HG03025 (cell line): ENCODE data around the gene CACNA1C.

Experiments
- ATAC-seq: cut with Tn5 transposase; IDR thresholded peaks from one replicate; pipeline ENCODE4 v1.9.1; 2021; ENCODE audit warnings: mild to moderate bottlenecking, moderate library complexity; ENCODE audit not compliant: unreplicated experiment, low FRiP score

Gene CACNA1C

DNA sequence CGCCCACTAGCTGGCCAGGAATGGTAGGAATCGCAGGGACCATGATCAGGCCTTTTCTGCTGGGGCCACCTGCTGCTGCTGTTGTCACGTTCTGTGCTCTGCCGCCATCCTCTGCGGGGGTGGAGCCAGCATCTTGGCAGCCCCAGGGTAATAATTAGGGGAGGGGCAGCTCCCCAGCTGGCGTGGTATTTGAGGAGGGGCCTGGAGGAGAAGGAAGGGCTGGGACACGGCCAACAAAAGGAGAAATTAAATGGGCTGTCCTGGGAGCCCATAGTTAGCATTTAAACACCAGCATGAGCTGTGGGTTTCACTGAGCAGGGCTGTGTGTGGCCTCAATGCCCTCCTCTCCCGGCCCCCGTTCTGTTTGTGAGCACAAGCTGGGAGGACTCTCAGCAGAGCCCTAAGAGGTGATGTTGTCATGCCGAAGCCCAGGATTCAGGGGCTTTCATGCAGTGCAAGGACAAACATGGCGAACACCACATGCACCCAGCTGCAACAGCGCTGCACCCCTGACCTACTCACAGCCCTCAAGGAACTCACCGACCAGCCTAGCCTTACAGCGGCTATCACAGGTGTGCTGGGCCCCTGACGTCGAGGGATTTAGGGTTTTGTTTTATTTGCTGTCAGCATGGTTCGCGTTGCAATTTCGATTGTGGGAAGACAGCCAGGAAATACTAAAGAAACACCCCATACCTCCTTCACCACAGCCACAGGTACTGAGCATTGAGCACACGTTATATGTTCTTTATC, 324.3 kb downstream of the CACNA1C start:
- ATAC-seq = no peak

DNA sequence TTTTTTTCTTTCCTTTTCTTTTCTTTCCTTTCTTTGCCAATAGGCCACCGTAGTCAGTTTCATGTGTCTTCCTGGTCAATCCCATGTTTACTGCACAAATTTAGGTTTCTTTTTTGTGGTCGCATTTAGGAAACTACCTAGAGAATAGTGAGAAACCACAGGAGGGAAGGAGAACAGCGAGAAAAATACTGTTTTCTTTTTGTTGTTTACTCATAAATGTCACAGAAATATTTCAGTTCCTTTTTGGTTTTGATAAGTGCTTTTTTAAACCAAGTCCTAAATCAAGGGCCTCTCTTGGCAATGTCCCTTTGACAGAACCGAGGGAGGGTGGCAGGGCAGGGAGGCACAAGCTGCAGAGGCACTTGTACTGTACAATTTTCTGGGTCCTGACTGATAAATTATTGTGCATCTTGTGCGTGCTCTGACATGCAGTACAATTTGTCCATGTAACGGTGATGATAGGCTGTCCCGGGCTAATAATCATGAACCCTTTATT, 326.1 kb downstream of the CACNA1C start:
- no peak for ATAC-seq

DNA sequence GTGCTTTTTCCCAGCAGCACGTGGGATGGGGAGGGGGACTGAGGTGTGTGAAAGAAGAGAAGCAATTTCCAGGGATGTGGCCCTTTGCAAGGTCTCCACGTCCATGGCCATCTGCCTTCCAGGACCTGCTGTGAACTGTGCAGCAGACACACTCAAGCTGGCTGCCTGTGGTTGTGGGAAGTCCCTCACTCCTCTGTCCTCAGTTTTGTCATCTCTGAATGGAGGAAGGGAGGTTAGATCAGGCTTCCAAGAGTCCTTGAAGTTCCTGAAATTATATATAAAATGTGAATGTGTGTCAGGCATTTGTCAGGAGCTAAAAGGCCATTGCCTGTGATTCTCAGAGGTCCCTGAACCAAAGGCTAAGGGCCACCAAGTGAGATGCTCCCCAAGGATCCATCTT, 328.2 kb downstream of the CACNA1C start:
- ATAC-seq = no peak

DNA sequence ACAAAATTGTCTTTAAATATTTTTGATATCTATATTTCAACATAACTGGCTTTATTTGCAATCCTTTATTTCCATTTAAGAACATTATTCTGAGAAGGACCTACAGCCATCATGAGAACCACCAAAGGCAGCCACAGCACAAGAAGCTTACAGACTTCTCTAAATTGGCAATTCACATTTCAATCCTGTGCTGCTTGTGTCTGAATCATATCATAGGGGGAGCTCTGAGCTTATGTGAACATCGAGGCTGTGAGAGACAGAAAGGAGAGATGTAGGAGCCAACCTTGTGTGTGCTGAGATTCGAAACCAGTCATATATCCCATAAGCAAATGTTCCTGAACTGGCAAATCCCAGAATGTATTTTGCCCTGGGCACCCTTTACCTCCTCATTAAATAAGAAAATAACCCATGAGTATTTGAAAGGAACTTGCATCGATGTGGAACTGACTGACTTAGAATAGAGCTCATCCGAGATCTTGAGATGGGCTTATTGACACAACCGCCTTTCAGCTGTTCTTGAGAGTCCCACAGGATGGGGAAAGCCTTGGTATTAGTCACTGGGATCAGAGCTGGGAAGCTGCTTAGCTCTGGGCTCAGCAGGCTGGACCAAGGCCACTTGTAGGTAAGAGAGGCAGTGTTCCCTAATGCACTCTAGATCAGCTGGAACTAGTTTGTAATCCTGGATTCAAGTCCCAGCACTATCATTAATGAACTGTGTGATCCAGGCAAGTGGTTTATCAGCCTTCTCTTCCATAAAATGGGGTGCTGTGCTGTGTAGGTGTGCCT, 329.8 kb downstream of the CACNA1C start:
- no peak for ATAC-seq

DNA sequence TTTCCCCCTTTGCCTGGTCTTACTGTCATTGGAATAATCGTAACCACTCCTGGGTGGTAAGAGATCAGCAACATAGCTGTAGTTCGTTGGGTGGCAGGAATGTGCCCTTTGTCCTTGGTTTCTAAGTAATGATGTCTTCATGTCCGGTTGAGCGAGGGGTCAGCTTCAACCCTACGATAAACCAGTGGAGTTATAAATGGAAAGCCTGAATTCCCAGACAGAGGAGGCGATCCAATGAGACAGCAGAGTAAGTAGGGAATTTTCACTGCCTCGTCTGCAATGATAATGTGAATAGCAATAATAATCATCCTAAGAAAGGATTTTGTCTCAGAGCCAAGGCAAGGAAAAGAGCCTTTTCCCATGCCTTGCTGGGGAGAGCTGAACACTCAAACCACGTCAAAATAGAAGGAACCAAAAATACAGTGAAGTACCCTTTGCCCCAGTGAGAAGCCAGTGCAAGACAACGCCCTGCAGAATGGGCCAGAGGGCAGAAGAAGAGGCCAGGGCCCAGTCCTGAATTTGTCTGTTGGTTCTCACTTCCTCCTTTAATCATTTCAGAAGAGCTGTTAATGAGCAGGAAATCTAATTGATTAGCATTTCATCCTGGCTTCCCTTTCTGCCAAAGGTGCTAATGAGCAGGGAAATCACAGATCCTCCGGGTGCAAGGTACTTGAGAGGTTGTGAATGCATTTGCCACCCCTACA, 330.7 kb downstream of the CACNA1C start:
- ATAC-seq = no peak

DNA sequence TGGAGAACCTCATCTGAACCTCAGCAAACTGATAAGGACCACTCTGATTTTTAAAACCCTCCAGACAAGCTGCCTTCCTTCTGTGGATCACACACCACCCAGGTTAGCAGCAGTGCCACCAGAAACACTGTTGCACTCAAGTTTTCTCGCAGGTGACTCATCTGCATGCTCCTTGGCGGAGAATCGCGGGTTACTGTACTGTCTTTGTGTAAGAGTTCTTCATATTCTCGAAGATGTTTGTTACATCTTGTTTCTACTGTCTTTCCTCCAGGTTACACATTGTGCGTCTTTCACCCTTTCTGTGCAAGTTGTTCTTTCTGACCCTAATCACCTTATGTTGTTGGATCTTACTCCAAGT, 331.2 kb downstream of the CACNA1C start:
- no peak for ATAC-seq

DNA sequence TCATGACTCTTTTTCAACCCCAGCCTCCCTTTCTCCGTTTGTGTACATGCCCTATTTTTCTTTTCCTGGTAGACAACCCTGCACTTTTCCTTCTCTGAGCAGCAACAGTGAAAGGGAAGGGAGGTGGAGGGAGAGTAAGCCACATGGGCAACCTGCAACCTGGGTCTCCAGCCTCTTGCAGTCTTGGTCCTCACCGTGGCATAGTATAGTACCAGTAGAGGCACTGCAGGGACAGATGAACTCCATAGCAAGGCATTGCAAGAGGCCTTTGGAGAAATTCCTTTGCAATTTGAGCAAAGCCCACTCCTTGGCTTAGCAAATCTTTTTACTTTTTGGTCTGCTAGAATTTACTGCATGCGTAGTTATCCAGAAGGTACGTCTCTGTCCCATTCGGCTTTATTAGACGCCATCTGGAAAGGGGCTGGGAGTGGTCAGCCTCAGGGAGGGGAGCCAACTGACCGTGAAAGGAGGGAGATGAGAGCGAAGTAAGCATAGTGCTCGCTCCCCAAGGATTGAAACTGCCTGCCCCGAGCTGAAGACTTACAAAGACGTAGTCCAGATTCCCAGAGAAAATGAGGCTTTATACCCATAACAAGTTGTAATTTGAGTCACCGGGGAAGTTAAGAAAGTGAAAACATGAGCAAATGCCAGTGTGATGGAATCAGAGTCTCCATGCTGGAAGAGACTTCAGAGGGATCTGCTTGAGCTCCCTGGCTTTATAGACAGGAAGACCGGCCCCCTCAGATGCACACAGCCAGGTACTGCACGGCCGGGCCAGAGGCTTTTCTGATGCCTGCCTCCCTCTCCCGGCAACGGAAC, 332.0 kb downstream of the CACNA1C start:
- ATAC-seq = no peak

DNA sequence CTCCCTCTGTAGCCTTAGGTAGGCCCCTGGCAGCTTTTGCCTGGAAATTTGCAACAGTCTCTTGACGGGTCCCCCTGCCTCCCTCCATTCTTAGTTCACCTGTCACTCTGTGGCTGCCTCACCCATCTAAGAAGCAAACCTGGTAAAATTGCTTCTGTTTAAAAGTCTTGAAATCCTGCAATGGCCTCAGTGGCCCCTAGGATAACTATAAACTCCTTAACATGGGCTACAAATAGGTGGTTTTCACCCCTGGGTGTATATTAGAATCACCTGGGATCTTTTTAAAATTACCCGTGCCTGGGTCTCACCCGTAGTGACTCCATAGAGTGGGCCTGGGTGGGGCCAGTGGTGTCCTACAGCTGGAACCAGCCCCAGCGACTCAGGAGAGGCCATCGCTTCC, 332.7 kb downstream of the CACNA1C start:
- no peak for ATAC-seq

DNA sequence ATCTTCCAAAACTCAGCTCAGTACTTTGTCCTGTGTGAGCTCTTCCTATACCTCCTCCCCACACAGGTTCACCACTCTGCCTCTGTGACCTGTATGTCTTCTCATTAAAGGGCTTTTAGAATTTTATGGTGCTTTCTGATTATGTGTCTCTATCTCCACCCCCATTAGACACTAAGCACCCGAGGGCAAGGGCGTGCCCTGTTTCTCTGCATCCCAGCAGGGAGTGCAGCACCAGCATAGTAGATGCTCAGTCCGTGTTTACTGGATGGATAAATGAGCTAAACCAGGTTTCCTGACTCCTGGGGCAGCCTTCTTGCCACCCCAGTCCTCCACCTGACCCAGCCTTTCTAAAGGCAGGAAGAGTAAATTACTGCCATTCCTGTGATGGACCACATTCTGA, 333.8 kb downstream of the CACNA1C start:
- ATAC-seq = no peak

DNA sequence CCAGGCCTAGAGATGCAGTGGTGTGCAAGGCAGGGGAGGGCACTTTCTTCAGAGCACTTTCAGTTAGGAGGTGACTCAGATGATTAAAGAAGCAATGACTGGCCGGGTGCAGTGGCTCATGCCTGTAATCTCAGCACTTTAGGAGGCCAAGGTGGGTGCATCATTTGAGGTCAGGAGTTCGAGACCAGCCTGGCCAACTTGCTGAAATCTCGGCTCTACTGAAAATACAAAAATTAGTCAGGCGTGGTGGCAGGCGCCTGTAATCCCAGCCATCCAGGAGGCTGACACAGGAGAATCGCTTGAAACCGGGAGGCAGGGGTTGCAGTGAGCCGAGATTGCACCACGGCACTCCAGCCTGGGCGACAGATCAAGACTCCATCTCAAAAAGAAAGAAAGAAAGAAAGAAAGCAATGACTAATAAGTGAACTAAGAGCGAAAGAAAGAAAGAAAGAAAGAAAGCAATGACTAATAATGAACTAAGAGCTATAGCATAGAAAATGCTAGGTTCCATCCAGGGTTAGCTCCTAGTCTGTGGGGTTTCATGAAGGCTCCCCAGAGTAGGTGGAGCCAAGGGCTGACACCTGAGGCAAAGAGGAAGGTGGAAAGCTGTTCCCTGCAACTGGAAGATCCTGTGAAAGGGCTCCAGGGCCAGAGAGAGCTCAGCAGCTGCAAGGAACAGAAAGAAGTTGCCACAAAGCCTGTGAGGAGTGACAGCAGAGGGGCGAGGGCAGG, 334.5 kb downstream of the CACNA1C start:
- no peak for ATAC-seq

DNA sequence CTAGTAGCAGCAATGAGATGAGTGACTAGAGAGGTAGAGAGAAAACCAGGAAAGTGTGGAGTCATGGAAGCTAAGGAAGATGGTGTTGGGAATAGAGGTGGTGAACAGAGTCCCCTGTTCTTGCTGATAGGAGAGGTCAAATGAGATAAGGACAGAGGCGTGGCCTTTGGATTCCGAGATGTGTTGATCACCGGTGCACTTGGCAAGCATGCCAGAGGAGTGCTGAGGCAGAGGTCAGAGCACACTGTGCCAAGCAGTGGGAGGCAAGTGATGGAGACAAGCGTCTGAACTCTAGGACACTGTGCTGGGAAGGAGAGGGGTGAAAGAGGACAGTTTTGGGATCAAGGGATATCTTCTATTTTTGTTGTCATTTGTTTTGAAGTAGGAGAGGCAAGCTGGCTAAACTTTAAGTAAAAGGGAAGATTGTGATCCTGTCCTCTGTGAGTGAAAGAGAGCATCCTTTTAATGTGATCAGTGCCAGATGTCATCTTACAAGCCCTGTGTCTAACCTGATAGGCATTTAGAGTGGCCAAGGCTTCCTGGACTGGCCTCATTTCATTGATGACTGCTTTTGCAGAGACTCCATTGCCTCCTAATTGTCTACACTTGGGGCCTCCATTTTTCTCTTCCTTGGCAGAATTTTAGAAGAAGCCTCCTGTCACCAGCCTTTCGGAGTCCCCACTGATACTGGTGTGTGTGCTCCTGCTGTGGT, 336.4 kb downstream of the CACNA1C start:
- no peak for ATAC-seq

DNA sequence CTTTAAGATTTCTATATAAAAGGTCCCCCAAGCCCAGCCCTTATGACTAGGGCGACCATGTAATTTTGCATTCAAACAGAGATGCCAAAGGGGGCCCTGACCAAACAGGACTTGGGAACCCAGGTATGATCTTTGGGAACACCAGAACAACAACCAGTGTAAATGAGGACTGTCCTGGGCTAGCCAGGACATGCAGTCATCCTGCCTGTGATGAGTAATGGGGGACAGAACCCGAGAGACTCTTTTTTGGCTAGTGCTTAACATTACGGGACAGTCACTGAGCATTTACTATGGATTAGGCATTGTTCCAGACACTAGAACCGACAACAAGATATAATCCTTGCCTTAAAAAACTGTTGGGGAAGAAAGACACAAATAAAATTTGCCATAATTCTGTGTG, 337.3 kb downstream of the CACNA1C start:
- ATAC-seq = no peak

DNA sequence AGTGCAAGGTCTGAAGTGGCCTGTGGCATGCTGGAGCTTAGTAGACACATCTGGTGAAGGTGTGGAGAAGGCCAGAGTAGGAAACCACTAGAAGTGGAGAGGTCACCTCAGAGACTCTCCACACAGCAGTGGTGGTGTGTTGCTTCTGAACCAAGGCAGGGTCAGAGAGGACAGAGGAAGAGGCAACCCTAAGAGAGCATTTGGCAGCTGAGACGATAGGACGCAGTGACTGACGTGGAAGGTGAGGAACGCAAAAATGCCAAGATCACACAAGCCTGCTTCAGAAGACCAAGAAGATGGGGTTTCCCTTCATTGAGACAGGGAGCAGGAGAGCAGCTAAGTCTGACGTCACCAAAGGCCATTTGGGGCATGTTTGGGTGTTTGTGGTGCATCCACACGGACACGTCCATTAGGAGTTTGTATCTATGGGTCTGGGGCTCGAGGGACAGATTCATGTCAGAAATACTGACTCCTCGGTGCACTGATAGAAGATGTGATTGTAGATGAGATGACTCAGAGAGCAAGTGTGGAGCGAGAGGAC, 338.1 kb downstream of the CACNA1C start:
- no peak for ATAC-seq

DNA sequence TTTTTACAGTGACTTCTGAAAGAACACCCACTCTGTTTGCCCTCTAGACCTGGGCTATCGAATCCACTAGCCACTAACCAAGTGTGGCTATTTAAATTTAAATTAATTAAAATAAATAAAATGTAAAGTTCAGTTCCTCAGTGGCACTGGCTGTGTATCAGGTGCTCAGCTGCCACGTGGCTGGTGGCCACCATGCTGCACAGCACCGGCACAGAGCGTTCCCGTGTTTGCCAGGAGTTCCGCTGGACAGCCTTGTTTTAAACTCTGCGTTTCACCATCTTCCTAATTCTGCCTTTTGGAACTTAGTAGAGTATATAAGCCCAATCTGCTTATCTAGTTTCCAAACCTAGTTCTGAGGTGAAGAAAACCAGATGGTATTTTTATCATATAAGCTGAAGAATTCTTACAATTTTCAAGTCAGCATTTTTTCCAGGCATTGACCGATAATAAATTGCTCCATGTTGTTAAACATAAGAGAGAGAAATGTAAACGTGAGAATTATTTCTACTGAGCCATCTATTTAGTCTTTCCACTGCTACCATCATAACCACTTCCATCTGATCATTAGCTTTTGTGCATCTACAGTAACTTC, 339.0 kb downstream of the CACNA1C start:
- ATAC-seq = no peak

DNA sequence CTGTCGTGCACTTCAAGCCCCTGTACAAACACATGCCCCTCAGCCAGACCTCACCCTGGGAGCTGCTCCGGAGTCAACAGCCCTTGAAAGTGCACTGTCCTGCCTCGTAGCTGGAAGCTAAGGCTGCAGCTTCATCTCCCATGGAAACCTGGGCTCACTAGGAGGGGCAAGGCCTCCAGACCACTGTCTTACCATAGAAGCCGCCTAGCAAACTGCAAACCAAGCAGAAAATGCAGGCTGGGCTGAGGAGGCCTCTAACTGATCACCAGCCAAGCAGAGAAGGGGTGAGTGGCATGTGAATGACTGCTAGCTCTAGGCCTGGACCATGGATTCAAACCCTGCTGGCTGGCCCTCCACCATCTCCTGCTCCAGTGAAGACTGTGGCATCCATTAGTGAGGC, 340.2 kb downstream of the CACNA1C start:
- ATAC-seq = no peak

DNA sequence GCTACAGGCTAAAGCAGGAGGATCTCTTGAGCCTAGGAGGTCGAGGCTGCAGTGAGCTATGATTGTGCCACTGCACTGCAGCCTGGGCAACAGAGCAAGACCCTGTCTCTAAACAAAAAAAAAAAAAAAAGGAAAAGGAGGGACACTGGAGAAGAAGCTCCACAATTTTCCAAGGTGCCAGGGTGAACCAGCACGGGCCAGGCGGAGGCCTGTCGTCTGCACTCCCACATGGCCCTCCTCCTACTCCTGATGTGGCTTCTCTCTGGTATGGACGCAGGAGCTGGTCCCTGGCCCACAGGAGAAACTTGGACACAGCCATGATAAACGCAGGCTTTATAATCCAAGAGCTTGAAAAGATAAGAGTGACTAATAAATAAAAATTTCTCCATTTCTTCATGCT, 341.2 kb downstream of the CACNA1C start:
- ATAC-seq = no peak

DNA sequence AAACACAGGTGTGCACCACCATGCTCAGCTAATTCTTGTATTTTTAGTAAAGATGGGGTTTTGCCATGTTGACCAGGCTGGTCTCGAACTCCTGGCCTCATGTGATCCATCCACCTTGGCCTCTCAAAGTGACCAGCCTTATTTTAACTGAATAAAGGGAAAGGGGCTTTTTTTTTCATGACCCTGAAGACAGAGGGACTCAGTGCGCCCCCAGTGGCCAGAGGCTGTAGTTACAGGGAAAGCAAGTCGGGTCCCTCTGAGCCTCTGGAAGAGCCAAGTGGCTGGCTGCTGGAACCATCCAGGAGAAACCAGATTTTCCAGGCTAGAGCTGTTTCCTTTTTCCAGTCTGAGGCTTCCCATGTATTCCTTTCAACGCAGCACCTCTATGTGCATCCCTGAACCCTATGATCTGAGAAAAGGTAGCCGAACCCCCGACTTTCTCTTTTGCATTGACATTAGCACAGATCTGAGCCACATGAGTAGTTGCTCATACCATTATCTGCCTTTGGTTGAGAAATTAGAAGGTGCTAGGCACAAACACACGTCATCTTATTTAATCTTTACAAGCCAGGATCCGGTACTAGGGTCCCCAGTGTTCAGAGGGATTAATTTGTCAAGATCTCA, 342.7 kb downstream of the CACNA1C start:
- no peak for ATAC-seq

DNA sequence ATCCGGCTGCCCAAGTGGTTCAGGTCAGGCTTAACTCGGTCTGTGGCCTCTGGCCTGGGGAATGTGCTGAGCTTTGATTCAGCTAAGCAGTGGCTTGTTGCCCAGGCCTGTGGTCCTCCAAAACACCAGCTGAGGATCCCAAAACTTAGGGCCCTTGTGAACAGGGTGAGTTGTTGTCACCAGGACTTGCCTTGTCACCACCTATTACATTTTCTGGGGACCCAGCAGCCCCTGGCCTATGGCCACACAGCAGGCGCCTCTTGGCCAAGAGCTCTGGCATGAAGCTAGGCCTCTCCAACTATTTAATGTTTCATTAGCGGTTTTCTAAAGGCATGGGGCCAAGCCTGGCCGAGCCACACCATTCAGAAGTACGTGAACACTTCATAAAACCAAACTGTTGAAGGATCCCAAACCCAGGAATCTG, 343.7 kb downstream of the CACNA1C start:
- no peak for ATAC-seq
